Measurements from ENCODE around the gene MYO3B.

Gene MYO3B

DNA sequence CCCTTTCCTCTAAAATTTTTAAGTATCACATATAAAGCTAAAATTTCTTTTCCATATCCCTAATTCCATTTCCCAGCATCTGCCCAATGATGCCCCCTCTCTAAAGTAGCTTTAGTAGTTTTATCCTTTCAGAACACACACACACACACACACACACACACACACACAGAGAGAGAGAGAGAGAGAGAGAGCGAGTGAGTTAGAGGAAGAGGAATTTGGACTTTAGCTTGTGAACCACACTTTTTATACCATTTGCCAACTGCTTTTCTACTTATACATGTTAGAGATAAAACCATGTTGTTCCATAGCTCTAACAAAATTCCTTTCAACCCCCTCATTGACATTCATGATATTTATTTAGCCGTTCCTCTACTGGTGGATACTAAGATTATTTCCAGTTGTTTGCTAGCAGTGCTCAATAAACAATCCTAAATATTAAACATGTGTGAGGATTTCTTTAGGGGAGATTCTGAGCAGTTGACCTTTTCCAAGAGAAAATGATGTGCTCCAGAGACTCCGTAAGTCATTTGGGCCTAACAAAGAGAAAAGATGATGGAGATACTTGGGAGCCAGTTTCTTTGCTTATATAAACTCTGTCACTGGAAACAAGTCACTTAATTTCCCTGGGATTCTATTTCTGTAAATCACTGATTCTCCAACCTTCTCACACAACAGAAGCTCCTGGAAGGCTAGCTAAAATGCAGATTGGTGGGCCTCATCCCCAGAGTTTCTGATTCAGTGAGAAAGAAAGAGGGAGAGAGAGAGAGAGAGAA, 307.5 kb downstream of the MYO3B start:
- TF ChIP-seq POLR2A (IDR thresholded peaks at IDR 0.05; ENCODE audit: low read length) (no peak), GATA1 (IDR thresholded peaks at IDR 0.05; ENCODE audit: low read depth, low read length) (no peak)
- DNase-seq, result no peak

DNA sequence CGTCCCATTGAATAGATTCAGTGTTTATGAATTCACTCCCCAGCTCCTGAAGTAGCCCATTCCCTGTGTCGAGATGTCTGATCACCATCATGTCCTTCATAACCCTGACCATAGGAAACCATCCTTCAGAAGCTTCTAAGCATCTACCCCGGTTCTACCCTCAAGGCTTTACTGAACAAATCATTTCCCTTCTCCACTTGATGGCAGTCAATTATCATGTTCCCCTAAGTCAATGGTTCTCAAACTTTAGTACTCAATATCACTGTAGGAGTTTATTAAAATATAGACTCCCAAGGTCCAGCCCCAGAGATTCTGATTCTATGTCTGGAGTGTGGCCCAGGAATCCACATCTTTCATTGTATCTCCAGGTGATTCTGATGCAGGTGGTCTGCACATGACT, 308.8 kb downstream of the MYO3B start:
- no peak for TF ChIP-seq POLR2A (IDR thresholded peaks at IDR 0.05; ENCODE audit: low read length)
- no peak for TF ChIP-seq GATA1 (IDR thresholded peaks at IDR 0.05; ENCODE audit: low read depth, low read length)
- DNase-seq, result no peak

DNA sequence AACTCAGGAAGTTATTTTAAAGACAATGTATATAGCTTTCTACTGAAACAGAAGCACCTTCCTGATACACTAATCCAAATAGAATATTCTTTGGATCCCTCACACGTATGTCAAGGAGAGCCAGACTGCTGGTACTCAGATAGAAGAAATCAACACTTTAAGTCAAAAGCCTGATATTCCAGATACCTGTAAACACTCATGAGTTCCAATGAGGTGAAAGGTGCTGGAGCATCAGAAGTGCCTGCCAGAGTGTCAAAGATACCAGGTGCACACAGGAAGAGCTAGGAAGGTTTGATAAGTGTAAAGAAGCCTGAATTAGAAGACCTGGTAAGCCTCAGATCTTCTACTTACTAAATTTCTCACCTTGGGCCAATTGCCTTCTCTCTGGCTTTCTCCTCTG, 310.9 kb downstream of the MYO3B start:
- no peak for TF ChIP-seq POLR2A (IDR thresholded peaks at IDR 0.05; ENCODE audit: low read length)
- TF ChIP-seq GATA1 (IDR thresholded peaks at IDR 0.05; ENCODE audit: low read depth, low read length), result no peak
- DNase-seq, result no peak

GRCh38 chr2:170492010-170492409, 314.1 kb downstream of the MYO3B start:
- TF ChIP-seq GATA1 (IDR thresholded peaks at IDR 0.05; ENCODE audit: low read depth, low read length) (no peak), POLR2A (IDR thresholded peaks at IDR 0.05; ENCODE audit: low read length) (no peak)
- no peak for DNase-seq

- no peak for TF ChIP-seq POLR2A (IDR thresholded peaks at IDR 0.05; ENCODE audit: low read length)
- no peak for TF ChIP-seq GATA1 (IDR thresholded peaks at IDR 0.05; ENCODE audit: low read depth, low read length)
- no peak for DNase-seq
Measured at GRCh38 chr2:170493426-170494097, 315.6 kb downstream of the MYO3B start.

DNA sequence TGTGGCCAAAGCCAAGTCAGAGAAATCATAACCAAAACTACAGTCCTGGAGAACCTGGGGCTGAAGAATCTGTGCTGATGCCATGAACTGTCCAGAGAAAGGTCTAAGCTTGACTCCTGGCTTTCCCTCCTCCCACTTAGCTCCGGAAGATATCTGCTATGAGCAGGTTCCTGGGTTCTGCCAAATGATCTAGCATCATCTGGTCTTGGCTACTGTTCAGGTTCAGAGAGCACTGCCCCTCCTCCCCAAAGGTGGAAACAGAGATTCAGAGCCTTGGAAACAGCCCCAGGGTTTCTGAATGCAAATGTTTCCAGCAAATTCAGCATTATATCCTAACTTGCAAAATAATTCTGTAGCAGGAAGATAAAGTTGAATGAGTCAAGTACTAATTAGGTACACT, 317.9 kb downstream of the MYO3B start:
- DNase-seq, result no peak
- no peak for TF ChIP-seq GATA1 (IDR thresholded peaks at IDR 0.05; ENCODE audit: low read depth, low read length)
- TF ChIP-seq POLR2A (IDR thresholded peaks at IDR 0.05; ENCODE audit: low read length), result no peak

- DNase-seq, result no peak
- TF ChIP-seq GATA1 (IDR thresholded peaks at IDR 0.05; ENCODE audit: low read depth, low read length), result no peak
Measured at GRCh38 chr2:170498619-170499018, 320.7 kb downstream of the MYO3B start.

DNA sequence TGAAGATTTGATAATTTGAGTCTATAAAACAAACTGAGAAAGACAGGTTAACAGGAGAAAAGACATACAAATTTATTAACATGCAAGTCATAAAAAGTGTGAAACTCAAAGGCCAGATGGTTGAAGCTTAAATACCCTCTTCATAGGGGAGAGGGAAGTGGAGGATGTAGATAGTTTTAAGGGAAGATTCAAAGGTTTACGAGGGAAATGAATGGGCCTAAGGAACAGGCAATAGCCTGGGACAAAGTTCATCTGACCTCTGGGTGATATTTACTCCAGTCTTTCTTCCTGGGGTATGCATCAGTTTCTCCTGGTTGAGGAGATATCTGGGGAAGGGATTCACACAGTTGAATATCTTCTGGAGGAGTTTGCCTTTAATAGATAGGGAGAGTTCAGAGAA, 322.2 kb downstream of the MYO3B start:
- DNase-seq, result no peak
- TF ChIP-seq GATA1 (IDR thresholded peaks at IDR 0.05; ENCODE audit: low read depth, low read length), result no peak
- no peak for TF ChIP-seq POLR2A (IDR thresholded peaks at IDR 0.05; ENCODE audit: low read length)

DNA sequence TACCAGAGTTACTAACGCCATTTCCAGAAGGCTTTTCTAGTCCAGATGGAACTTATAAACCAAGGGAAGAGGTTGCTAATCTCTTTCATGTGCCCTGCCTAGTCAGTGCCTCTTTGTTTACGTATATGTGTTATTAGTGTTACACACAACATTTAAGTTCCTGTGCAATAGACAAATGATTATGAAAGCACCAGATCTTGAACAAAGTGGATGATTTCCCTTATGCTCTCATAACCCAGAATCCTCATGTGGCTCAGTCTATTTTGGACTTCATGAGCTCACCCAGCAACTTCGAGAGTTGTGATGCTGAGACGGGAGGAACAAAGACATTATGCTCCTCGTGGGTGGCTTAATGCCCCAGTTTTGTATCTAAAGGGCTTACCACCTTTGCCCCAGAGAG, 322.8 kb downstream of the MYO3B start:
- TF ChIP-seq GATA1 (IDR thresholded peaks at IDR 0.05; ENCODE audit: low read depth, low read length) (no peak), POLR2A (IDR thresholded peaks at IDR 0.05; ENCODE audit: low read length) (no peak)
- no peak for DNase-seq

- TF ChIP-seq POLR2A (IDR thresholded peaks at IDR 0.05; ENCODE audit: low read length) (no peak), GATA1 (IDR thresholded peaks at IDR 0.05; ENCODE audit: low read depth, low read length) (no peak)
- DNase-seq, result no peak
Measured at GRCh38 chr2:170501421-170502043, 323.6 kb downstream of the MYO3B start.

DNA sequence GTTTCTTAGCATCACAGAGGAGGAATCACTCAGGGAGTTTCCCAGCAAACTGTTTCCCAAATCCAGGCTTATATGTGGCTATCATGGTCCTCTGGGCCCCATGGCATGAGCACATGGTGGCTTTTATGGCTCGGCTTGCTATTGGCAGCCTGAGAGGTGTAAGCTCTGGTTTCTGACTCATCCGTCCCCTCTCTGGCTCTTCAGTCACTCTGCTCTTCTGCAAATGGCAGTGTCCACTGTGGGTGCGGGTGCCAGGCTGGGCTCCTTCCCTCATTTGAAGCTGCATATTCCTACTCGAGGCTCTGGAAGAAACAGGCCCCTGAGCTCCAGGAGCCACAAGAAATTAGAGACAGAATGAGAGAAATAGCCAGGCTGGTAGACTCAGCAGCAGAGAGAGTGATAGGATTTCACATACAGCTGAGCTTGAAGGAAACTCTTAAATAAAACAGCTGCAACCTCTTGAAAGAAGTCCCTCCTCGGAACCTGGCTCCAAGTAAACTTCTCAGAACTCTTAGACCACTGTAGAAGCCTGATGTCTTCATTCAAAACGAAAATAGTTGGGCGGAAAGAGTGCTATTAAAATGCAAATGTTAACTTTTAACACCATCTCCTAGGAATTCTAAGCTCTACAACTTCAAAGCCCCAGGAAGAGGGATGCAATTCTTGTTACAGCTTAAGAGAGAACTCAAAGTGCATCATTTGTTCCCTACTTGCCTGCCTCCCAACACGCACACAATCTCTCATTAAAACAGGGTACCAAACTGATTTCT, 324.6 kb downstream of the MYO3B start:
- TF ChIP-seq POLR2A (IDR thresholded peaks at IDR 0.05; ENCODE audit: low read length), result no peak
- TF ChIP-seq GATA1 (IDR thresholded peaks at IDR 0.05; ENCODE audit: low read depth, low read length), result no peak
- DNase-seq, result no peak

DNA sequence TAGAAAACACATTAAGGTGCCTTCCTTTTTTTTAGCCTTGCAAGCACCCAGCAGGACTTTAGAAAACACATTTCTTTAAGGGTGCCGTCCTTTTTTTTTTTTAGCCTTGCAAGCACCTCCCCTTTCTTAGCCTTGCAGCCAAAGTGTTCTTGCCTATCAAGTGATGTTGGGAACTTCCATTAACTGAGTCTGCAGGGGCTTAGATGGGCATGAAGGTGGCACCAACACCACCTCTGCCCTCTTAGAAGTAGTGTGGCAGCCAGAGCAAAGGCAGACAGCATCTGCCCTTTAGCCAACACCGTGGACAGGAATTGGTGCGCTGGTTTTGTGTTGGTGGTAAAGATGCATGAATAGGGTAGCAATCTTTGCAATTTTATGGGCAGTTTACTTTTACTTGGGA, 325.6 kb downstream of the MYO3B start:
- no peak for DNase-seq
- TF ChIP-seq POLR2A (IDR thresholded peaks at IDR 0.05; ENCODE audit: low read length) (no peak), GATA1 (IDR thresholded peaks at IDR 0.05; ENCODE audit: low read depth, low read length) (no peak)

- no peak for DNase-seq
- TF ChIP-seq POLR2A (IDR thresholded peaks at IDR 0.05; ENCODE audit: low read length) (no peak), GATA1 (IDR thresholded peaks at IDR 0.05; ENCODE audit: low read depth, low read length) (no peak)
Measured at GRCh38 chr2:170503971-170504809, 326.2 kb downstream of the MYO3B start.
